H1 (cell line): ENCODE data around the gene PITPNC1. TPM values are rescaled to one million over a fixed set of nuclear protein-coding genes. Genes with fewer than 3 reads are reported as not detected.

Experiments
- CTCF ChIA-PET: fragments of 300-600 bp; sonication (Branson Sonifier 250); formaldehyde crosslinking; loops from one replicate; lab custom pipeline; 2021; ENCODE audit not compliant: partially characterized antibody; lab: Charles Lee
- POLR2A ChIA-PET: fragments of 300-600 bp; sonication (Branson Sonifier 250); formaldehyde crosslinking; loops from one replicate; lab custom pipeline; 2021; ENCODE audit warnings: inconsistent platforms; ENCODE audit not compliant: partially characterized antibody; lab: Charles Lee
- DNase-seq, 2 experiments: peaks; one replicate each; pipeline versions ENCODE4 v3.0.0 to v3.0.0-alpha.2; 2010 to 2022; ENCODE audit warnings: low spot score in 2 of 2, low read depth in 1 of 2, mixed read lengths in 1 of 2
- FAIRE-seq: peaks from 2 replicates; lab custom pipeline; 2011; peaks lifted over from hg19 to GRCh38; lab: Jason Lieb, UNC
- H2AFZ ChIP-seq: 2 replicates; pipeline ENCODE4 v1.8.1; 2012; ENCODE audit warnings: low read length, inconsistent platforms
- H2AK5ac ChIP-seq: 2 replicates; pipeline ENCODE4 v1.6.1; 2013; ENCODE audit warnings: low read depth, low read length
- H2BK120ac ChIP-seq: replicated peaks from 2 replicates; pipeline ENCODE3; 2013; ENCODE audit warnings: low read depth, low read length, inconsistent platforms
- H2BK12ac ChIP-seq: 2 replicates; pipeline ENCODE4 v1.6.1; 2013; ENCODE audit warnings: low read depth, low read length
- H2BK15ac ChIP-seq: 2 replicates; pipeline ENCODE4 v1.6.1; 2013; ENCODE audit warnings: low read length
- H2BK20ac ChIP-seq: 2 replicates; pipeline ENCODE4 v1.6.1; 2013; ENCODE audit warnings: low read length
- H2BK5ac ChIP-seq: 2 replicates; pipeline ENCODE4 v1.6.1; 2013; ENCODE audit warnings: low read depth, low read length
- H3K14ac ChIP-seq: 2 replicates; pipeline ENCODE4 v1.6.1; 2013; ENCODE audit warnings: inconsistent platforms; ENCODE audit not compliant: insufficient read length
- H3K18ac ChIP-seq: 2 replicates; pipeline ENCODE4 v1.6.1; 2013; ENCODE audit warnings: low read length; ENCODE audit errors: extremely low read depth
- H3K23ac ChIP-seq: 2 replicates; pipeline ENCODE4 v1.6.1; 2013; ENCODE audit warnings: inconsistent platforms; ENCODE audit not compliant: insufficient read length
- H3K23me2 ChIP-seq: 2 replicates; pipeline ENCODE4 v1.6.1; 2013; ENCODE audit warnings: low read depth, low read length
- H3K27ac ChIP-seq: 2 replicates; pipeline ENCODE4 v1.6.1; 2011; ENCODE audit warnings: low read depth, low read length, inconsistent platforms
- H3K27me3 ChIP-seq, 4 experiments: replicated peaks in 1 of 4; 1 replicate in 1 of 4; 2 replicates in 3 of 4; pipeline versions ENCODE4 v1.6.1 to v1.8.1; 2011 to 2013; ENCODE audit warnings: low read length in 3 of 4, mild to moderate bottlenecking in 3 of 4, inconsistent platforms in 2 of 4, mixed read lengths in 2 of 4, moderate library complexity in 1 of 4; ENCODE audit not compliant: control insufficient read depth in 3 of 4, insufficient read depth in 3 of 4; ENCODE audit errors: extremely low read depth in 1 of 4
- H3K36me3 ChIP-seq, 4 experiments: 2 replicates each; pipeline versions ENCODE4 v1.6.1 to v1.8.1; 2011 to 2013; ENCODE audit warnings: mild to moderate bottlenecking in 4 of 4, low read length in 3 of 4, moderate library complexity in 2 of 4, control low read depth in 1 of 4, inconsistent platforms in 1 of 4; ENCODE audit not compliant: insufficient read depth in 4 of 4, control insufficient read depth in 2 of 4
- H3K4ac ChIP-seq: replicated peaks from 2 replicates; pipeline ENCODE3; 2013; ENCODE audit warnings: low read length, low read depth, mixed read lengths, inconsistent platforms; ENCODE audit not compliant: insufficient read length
- H3K4me1 ChIP-seq, 4 experiments: replicated peaks in 1 of 4; 1 replicate in 1 of 4; 2 replicates in 3 of 4; pipeline versions ENCODE4 v1.6.1 to v1.8.1; 2011 to 2013; ENCODE audit warnings: low read length in 3 of 4, inconsistent platforms in 2 of 4, mixed read lengths in 1 of 4; ENCODE audit not compliant: insufficient read depth in 4 of 4, control insufficient read depth in 3 of 4
- H3K4me2 ChIP-seq, 2 experiments: 2 replicates each; pipeline versions ENCODE4 v1.6.1 to v1.8.1; 2011 to 2013; ENCODE audit warnings: low read depth in 2 of 2, low read length in 2 of 2, control low read depth in 1 of 2, inconsistent platforms in 1 of 2, mild to moderate bottlenecking in 1 of 2; ENCODE audit not compliant: insufficient read depth in 1 of 2
- H3K4me3 ChIP-seq, 4 experiments: fragments of 200-600, 300-600 bp in 1 of 4; sonication (generic), shearing (Covaris generic), sonication (Bioruptor Twin) in 1 of 4; 2 replicates each; pipeline versions ENCODE4 v1.5.1 to v1.8.1; 2011 to 2016; ENCODE audit warnings: low read length in 4 of 4, low read depth in 3 of 4, control low read depth in 2 of 4, inconsistent platforms in 2 of 4, mild to moderate bottlenecking in 2 of 4, mixed read lengths in 1 of 4, moderate library complexity in 1 of 4; ENCODE audit not compliant: insufficient read depth in 2 of 4; ENCODE audit errors: extremely low read depth in 1 of 4
- H3K56ac ChIP-seq: replicated peaks from 2 replicates; pipeline ENCODE3; 2013; ENCODE audit warnings: low read depth, mild to moderate bottlenecking, mixed read lengths, low read length, inconsistent platforms; ENCODE audit not compliant: insufficient read length
- H3K79me1 ChIP-seq: 2 replicates; pipeline ENCODE4 v1.6.1; 2013; ENCODE audit warnings: low read depth, low read length, control low read depth
- H3K79me2 ChIP-seq, 2 experiments: 2 replicates each; pipeline versions ENCODE4 v1.6.1 to v1.8.1; 2012 to 2013; ENCODE audit warnings: low read length in 2 of 2, mild to moderate bottlenecking in 2 of 2, inconsistent platforms in 1 of 2; ENCODE audit not compliant: insufficient read depth in 2 of 2, control insufficient read depth in 1 of 2
- H3K9ac ChIP-seq, 4 experiments: replicated peaks in 1 of 4; 1 replicate in 1 of 4; 2 replicates in 3 of 4; pipeline versions ENCODE4 v1.6.1 to v1.8.1; 2011 to 2013; ENCODE audit warnings: low read depth in 3 of 4, low read length in 3 of 4, control low read depth in 2 of 4, mild to moderate bottlenecking in 2 of 4, moderate library complexity in 2 of 4, inconsistent platforms in 1 of 4; ENCODE audit errors: extremely low read depth in 1 of 4
- H3K9me3 ChIP-seq, 2 experiments: 2 replicates each; pipeline versions ENCODE4 v1.6.1 to v1.8.1; 2012 to 2013; ENCODE audit warnings: mild to moderate bottlenecking in 2 of 2, moderate library complexity in 2 of 2, control low read depth in 1 of 2, inconsistent platforms in 1 of 2, low read depth in 1 of 2, low read length in 1 of 2, mixed read lengths in 1 of 2; ENCODE audit not compliant: insufficient read depth in 2 of 2
- H4K20me1 ChIP-seq, 2 experiments: replicated peaks in 1 of 2; 2 replicates each; pipeline versions ENCODE3 to v1.8.1; 2011 to 2013; ENCODE audit warnings: inconsistent platforms in 2 of 2, low read length in 2 of 2, mild to moderate bottlenecking in 1 of 2; ENCODE audit not compliant: insufficient read depth in 2 of 2, control insufficient read depth in 1 of 2
- H4K5ac ChIP-seq: 2 replicates; pipeline ENCODE4 v1.6.1; 2013; ENCODE audit warnings: low read length, low read depth, mixed read lengths, inconsistent platforms; ENCODE audit not compliant: insufficient read length
- H4K8ac ChIP-seq: 2 replicates; pipeline ENCODE4 v1.8.0; 2013; ENCODE audit warnings: mild to moderate bottlenecking, moderate library complexity, low read length, inconsistent platforms; ENCODE audit not compliant: insufficient read depth; ENCODE audit errors: extremely low read depth
- H4K91ac ChIP-seq: replicated peaks from 2 replicates; pipeline ENCODE3; 2013; ENCODE audit warnings: low read length, mixed read lengths, inconsistent platforms; ENCODE audit not compliant: insufficient read length
- BCL11A ChIP-seq, 2 experiments: IDR thresholded peaks; one replicate each; pipeline ENCODE4 v1.6.1; 2011; ENCODE audit warnings: low read depth in 2 of 2, low read length in 2 of 2, mild to moderate bottlenecking in 2 of 2
- E2F6 ChIP-seq: IDR thresholded peaks from 2 replicates; pipeline ENCODE4 v1.6.1; 2012; ENCODE audit warnings: inconsistent platforms
- GTF2F1 ChIP-seq: IDR thresholded peaks from 2 replicates; pipeline ENCODE4 v1.6.1; 2012; ENCODE audit warnings: low read depth, low read length, improper control_type of control experiment, borderline replicate concordance
- NRF1 ChIP-seq: IDR thresholded peaks from 2 replicates; pipeline ENCODE4 v1.6.1; 2011; ENCODE audit warnings: mild to moderate bottlenecking, low read depth, low read length, improper control_type of control experiment
- POU5F1 ChIP-seq: IDR thresholded peaks from 2 replicates; pipeline ENCODE4 v1.6.1; 2011; ENCODE audit warnings: low read depth, mild to moderate bottlenecking, low read length, moderate library complexity
- SAP30 ChIP-seq: fragments of 300-600 bp; sonication (generic); IDR thresholded peaks from 2 replicates; pipeline ENCODE4 v1.7.1; 2012; ENCODE audit warnings: low read length, moderate library complexity, mild to moderate bottlenecking, inconsistent platforms; ENCODE audit not compliant: insufficient read depth, insufficient replicate concordance
- SIX5 ChIP-seq: IDR thresholded peaks from 2 replicates; pipeline ENCODE4 v1.6.1; 2011; ENCODE audit warnings: mild to moderate bottlenecking, low read depth, low read length
- WGBS, 2 experiments: shearing (Covaris generic) in 1 of 2; methylation state at CpG; one replicate each; pipeline versions ENCODE4 v1.1.6 to v1.1.7; 2013 to 2015; ENCODE audit warnings: low lambda C conversion rate in 2 of 2, mixed read lengths in 2 of 2, inconsistent platforms in 1 of 2, low coverage in 1 of 2, missing lambda C conversion rate in 1 of 2; ENCODE audit not compliant: insufficient replicate concordance in 2 of 2, insufficient coverage in 1 of 2, insufficient read length in 1 of 2; ENCODE audit errors: extremely low coverage in 1 of 2, missing lambda C conversion rate in 1 of 2; 5-methylcytosine and 5-hydroxymethylcytosine counted together
- polyA plus RNA-seq, 7 experiments: library from polyadenylated mRNA; depleted of rRNA in 3 of 7; stranded (reverse) in 5 of 7; unstranded in 2 of 7; fragments of >200 nt in 5 of 7; fragments of 200-250 nt in 2 of 7; gene quantifications; 1 replicate in 5 of 7; 2 replicates in 1 of 7; 4 replicates in 1 of 7; pipeline versions ENCODE4 v1.2.1 to v1.2.3, GENCODE V29; 2011 to 2013; ENCODE audit warnings: missing spikeins in 2 of 7, mixed read lengths in 2 of 7
- total RNA-seq: library from RNA; stranded (reverse); fragmentation: NEBNext Ultra II Directional; extraction: Animal tissue kit (Norgen Biotek cat#: 25700); gene quantifications from 2 replicates; pipeline ENCODE4 v1.2.1, GENCODE V29; 2021

The PITPNC1 gene
- total and polyA plus RNA-seq, 2 of the 8 experiments (the other 6 are each of a cell fraction or from before 2014, with no cell fraction given) = 17.6 to 54.7 TPM

GRCh38 chr17:67438667-67439066 lies 61.6 kb downstream of the PITPNC1 start:
- Histone ChIP-seq H3K79me1 (peaks cover 4% of the 10 kb centered on the region; the same call in 1 of the 2 replicates), H2BK5ac (no peak overlapping the region), H3K9me3 (no peaks in the 10 kb centered on the region), H4K5ac (no peak overlapping the region), H2BK12ac (no peak overlapping the region), H3K4me1 (peaks cover 3 to 22% (median 6%) of the 10 kb centered on the region in 4 experiments; a peak in 5 of 7 replicates), H3K4ac (no peak overlapping the region), H3K18ac (no peak overlapping the region), H4K91ac (no peak overlapping the region), H3K23ac (no peak overlapping the region), H3K9ac (no peak overlapping the region), H2AK5ac (no peak overlapping the region), H2AFZ (no peak overlapping the region), H2BK15ac (no peak overlapping the region), H4K20me1 (no peaks in the 10 kb centered on the region), H2BK120ac (no peak overlapping the region), H2BK20ac (no peak overlapping the region), H3K14ac (no peak overlapping the region), H3K56ac (no peak overlapping the region), H3K27ac (no peak overlapping the region), H3K4me3 (no peak overlapping the region), H3K79me2 (peaks cover 0 to 52% of the 10 kb centered on the region in 2 experiments; a peak in 2 of 4 replicates), H3K4me2 (no peak overlapping the region), H3K23me2 (no peaks in the 10 kb centered on the region), H3K36me3 (no peaks in the 10 kb centered on the region), H4K8ac (no peak overlapping the region), H3K27me3 (no peaks in the 10 kb centered on the region)
- DNase-seq (no peak), FAIRE-seq (peak; percentile 45)
- POLR2A ChIA-PET = no interaction called here
- TF ChIP-seq POU5F1 (peak; percentile 28; the same call in 1 of the 2 replicates), E2F6 (no peak), SIX5 (no peak), GTF2F1 (no peak), SAP30 (no peak), BCL11A (IDR thresholded peaks at IDR 0.05; ENCODE audit: low read depth in 2 of 2, low read length in 2 of 2) (no peak), NRF1 (no peak)
- WGBS, 2 experiments = 66% methylated on average over 3 of the region's 3 CpGs; no CpG with 5 or more reads in 1 of the 2 experiments
- CTCF ChIA-PET = interaction anchor here (1.1 to 2.7 kb wide), 5 partner anchors 9 to 64 kb away, joined by 3 to 7 read pairs (median 4); no protein-coding TSS in a partner anchor
